ENCODE results near the gene KLHL1. TPM values are rescaled to one million over a fixed set of nuclear protein-coding genes. Genes with fewer than 3 reads are reported as not detected.

The KLHL1 gene
- total RNA-seq, 4 donors from 2014 or later, result not detected

DNA sequence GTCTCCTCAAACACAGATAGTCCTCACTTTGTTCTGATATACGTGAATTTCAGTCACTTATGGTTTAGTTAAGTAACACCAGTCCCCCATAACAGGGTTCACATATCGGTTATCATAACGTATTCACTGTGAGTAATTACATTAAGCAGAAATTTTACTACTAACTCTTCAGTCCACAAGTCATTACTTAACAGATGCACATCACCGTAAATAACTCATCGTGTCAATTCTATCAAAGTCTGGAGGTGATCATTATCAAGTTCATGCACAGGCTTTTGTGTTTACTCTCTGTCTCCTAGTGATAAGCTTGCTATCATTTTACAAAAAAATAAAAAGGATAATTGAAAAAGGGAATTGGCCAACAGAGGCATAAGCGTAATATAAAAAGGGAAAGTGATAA, 288.1 kb downstream of the KLHL1 start:
- Histone ChIP-seq H3K36me3 (no peaks in the 10 kb centered on the region), H3K4me3 (no peak overlapping the region), H3K27me3 (no peaks in the 10 kb centered on the region), H3K27ac (no peak overlapping the region), H3K4me1 (no peaks in the 10 kb centered on the region), H3K9me3 (no peaks in the 10 kb centered on the region)
- DNase-seq (no peak), ATAC-seq (no peak)
- in situ Hi-C loops (cut with MboI; ENCODE audit: low sequenced_read_pairs in 4 of 4), result no loop called here
- intact Hi-C loops (cut with DNase I; ENCODE audit: low total_unique reads), result no loop called here
- TF ChIP-seq POLR2A (IDR thresholded peaks at IDR 0.05), result no peak
- TF ChIP-seq, protein P1, sequence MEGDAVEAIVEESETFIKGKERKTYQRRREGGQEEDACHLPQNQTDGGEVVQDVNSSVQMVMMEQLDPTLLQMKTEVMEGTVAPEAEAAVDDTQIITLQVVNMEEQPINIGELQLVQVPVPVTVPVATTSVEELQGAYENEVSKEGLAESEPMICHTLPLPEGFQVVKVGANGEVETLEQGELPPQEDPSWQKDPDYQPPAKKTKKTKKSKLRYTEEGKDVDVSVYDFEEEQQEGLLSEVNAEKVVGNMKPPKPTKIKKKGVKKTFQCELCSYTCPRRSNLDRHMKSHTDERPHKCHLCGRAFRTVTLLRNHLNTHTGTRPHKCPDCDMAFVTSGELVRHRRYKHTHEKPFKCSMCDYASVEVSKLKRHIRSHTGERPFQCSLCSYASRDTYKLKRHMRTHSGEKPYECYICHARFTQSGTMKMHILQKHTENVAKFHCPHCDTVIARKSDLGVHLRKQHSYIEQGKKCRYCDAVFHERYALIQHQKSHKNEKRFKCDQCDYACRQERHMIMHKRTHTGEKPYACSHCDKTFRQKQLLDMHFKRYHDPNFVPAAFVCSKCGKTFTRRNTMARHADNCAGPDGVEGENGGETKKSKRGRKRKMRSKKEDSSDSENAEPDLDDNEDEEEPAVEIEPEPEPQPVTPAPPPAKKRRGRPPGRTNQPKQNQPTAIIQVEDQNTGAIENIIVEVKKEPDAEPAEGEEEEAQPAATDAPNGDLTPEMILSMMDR (IDR thresholded peaks at IDR 0.05 in 4 of 5, conservative IDR thresholded peaks at IDR 0.05 in 1 of 5), result no peak

DNA sequence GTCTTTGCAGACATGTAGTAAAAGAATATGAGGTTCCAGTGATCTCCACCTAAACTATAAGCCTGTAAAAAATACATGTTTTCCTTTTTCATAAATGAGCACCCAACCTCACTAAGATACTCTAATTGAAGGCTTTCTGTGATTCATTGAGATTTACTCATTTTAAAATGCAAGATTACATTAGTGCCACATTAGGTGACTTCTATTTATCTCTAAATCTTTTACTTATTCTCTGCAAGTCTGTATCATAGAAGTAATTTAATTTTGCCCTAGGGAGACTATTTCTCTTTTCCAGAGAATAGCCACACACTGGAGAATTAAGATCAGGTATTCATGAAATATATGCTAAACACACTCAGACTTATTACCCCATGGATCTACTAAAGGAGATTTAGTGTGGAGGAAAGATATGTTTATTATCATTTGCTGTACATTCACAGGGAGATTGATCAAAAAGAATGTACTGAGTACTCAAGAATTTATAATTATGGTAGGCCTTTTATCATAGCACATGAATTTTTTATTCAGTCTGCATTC, 290.9 kb downstream of the KLHL1 start:
- H3K27ac ChIP-seq, result no peak overlapping the region
- in situ Hi-C loops (cut with MboI; ENCODE audit: low sequenced_read_pairs in 4 of 4), result no loop called here
- H3K4me3 ChIP-seq, result no peak overlapping the region
- no peak for DNase-seq
- no peak for TF ChIP-seq POLR2A (IDR thresholded peaks at IDR 0.05)
- TF ChIP-seq, protein P1 (IDR thresholded peaks at IDR 0.05 in 4 of 5, conservative IDR thresholded peaks at IDR 0.05 in 1 of 5), result no peak
- H3K4me1 ChIP-seq, result no peaks in the 10 kb centered on the region
- H3K27me3 ChIP-seq, result no peaks in the 10 kb centered on the region
- intact Hi-C loops (cut with DNase I; ENCODE audit: low total_unique reads), result no loop called here
- no peaks in the 10 kb centered on the region for H3K9me3 ChIP-seq
- ATAC-seq, result no peak
- H3K36me3 ChIP-seq, result no peaks in the 10 kb centered on the region

DNA sequence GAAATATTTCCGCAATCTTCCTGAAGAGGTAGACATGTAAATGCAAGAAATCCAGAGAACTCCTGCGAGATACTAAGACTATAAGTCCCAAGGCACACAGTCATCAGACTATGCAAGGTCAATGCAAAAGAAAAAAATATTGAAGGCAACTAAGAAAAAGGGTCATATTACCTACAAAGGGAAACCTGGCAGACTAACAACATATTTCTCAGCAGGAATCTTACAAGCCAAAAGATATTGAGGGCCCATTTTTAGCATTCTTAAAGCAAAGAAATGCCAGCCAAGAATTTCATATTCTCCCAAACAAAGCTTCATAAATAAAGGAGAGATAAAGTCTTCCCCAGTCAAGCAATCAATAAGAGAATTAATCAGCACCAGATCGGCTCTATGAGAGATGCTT, 299.1 kb downstream of the KLHL1 start:
- H3K4me1 ChIP-seq, result no peaks in the 10 kb centered on the region
- H3K27me3 ChIP-seq, result no peaks in the 10 kb centered on the region
- no peaks in the 10 kb centered on the region for H3K9me3 ChIP-seq
- H3K27ac ChIP-seq, result no peak overlapping the region
- no peak for DNase-seq
- in situ Hi-C loops (cut with MboI; ENCODE audit: low sequenced_read_pairs in 4 of 4) (no loop called here), intact Hi-C loops (cut with DNase I; ENCODE audit: low total_unique reads) (no loop called here)
- no peak for ATAC-seq
- TF ChIP-seq, protein P1 (IDR thresholded peaks at IDR 0.05 in 4 of 5, conservative IDR thresholded peaks at IDR 0.05 in 1 of 5), result no peak
- TF ChIP-seq POLR2A (IDR thresholded peaks at IDR 0.05), result no peak
- H3K4me3 ChIP-seq, result no peak overlapping the region
- no peaks in the 10 kb centered on the region for H3K36me3 ChIP-seq

DNA sequence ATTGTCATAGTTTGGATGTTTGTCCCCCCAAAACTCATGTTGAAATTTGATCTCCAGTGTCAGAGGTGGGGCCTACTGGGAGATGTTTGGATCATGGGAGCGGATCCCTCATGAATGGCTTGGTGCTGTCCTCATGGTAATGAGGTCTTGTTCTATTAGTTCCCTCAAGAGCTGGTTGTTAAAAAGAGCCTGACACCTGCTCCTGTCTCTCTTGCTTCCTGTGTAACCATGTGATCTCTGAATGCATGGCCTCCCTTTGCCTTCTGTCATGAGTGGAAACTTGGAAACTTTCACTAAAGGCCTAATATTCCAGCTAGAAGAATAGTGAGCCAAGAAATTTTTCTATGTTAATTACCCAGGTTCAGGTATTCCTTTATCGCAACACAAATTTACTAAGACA, 312.0 kb downstream of the KLHL1 start:
- DNase-seq (no peak), ATAC-seq (no peak)
- no peak overlapping the region for H3K4me3 ChIP-seq
- no peaks in the 10 kb centered on the region for H3K9me3 ChIP-seq
- H3K27ac ChIP-seq, result no peak overlapping the region
- H3K4me1 ChIP-seq, result no peaks in the 10 kb centered on the region
- no peaks in the 10 kb centered on the region for H3K27me3 ChIP-seq
- in situ Hi-C loops (cut with MboI; ENCODE audit: low sequenced_read_pairs in 4 of 4), result no loop called here
- intact Hi-C loops (cut with DNase I; ENCODE audit: low total_unique reads), result no loop called here
- TF ChIP-seq, protein P1 (IDR thresholded peaks at IDR 0.05 in 4 of 5, conservative IDR thresholded peaks at IDR 0.05 in 1 of 5), result no peak
- no peak for TF ChIP-seq POLR2A (IDR thresholded peaks at IDR 0.05)
- no peaks in the 10 kb centered on the region for H3K36me3 ChIP-seq
